Peyer's patch (tissue), 4 donors: ENCODE data around the gene WNT6. TPM values are rescaled to one million over a fixed set of nuclear protein-coding genes. Genes with fewer than 3 reads are reported as not detected.
A peak's percentile ranks its signal among the peaks of the same experiment; 100 is the strongest.

Experiments used
- DNase-seq, 3 donors: peaks; one replicate each; pipeline ENCODE4 v3.0.0-alpha.2; 2017 to 2019
- H3K27ac ChIP-seq, 4 donors: fragments of 200-600 bp; sonication (generic); one replicate each; pipeline ENCODE4 v1.5.1; 2016 to 2019
- H3K27me3 ChIP-seq, 2 donors: fragments of 200-600 bp; sonication (generic); one replicate each; pipeline ENCODE4 v1.5.1; 2019
- H3K36me3 ChIP-seq, 3 donors: fragments of 200-600 bp; sonication (generic); one replicate each; pipeline ENCODE4 v1.5.1; 2016 to 2019
- H3K4me1 ChIP-seq, 4 donors: fragments of 200-600 bp; sonication (generic); one replicate each; pipeline ENCODE4 v1.5.1; 2016 to 2019
- H3K4me3 ChIP-seq, 4 donors: fragments of 200-600 bp; sonication (generic); 1 replicate in 3 of 4; 2 replicates in 1 of 4; pipeline ENCODE4 v1.5.1; 2016 to 2019; ENCODE audit warnings: mild to moderate bottlenecking in 1 of 4
- H3K9me3 ChIP-seq, 4 donors: fragments of 200-600 bp; sonication (generic); one replicate each; pipeline ENCODE4 v1.5.1; 2016 to 2019; ENCODE audit warnings: mild to moderate bottlenecking in 1 of 4
- CTCF ChIP-seq, 6 experiments: fragments of 450-650 bp in 4 of 6; fragments of 200-600 bp in 2 of 6; sonication (generic) in 1 of 6; IDR thresholded peaks; one replicate each; pipeline ENCODE4 v1.5.1; 2017 to 2019; ENCODE audit warnings: antibody characterized with exemption in 6 of 6, mild to moderate bottlenecking in 3 of 6, moderate library complexity in 1 of 6
- POLR2A ChIP-seq, 2 donors: fragments of 450-650 bp; IDR thresholded peaks; one replicate each; pipeline ENCODE4 v1.5.1; 2017; ENCODE audit warnings: antibody characterized with exemption in 2 of 2, mild to moderate bottlenecking in 2 of 2, moderate library complexity in 2 of 2
- total RNA-seq, 4 donors: library from RNA; depleted of rRNA; stranded (reverse); fragments of >200 nt; gene quantifications; one replicate each; pipeline ENCODE4 v1.1.0, GENCODE V29; 2016

Gene WNT6
- total RNA-seq, 4 donors from 2014 or later = not detected

GRCh38 chr2:218830526-218831306 is 28.9 kb upstream of the WNT6 start:
- Histone ChIP-seq H3K27ac (no peak overlapping the region), H3K4me1 (no peaks in the 10 kb centered on the region), H3K27me3 (no peaks in the 10 kb centered on the region), H3K4me3 (no peak overlapping the region), H3K36me3 (no peaks in the 10 kb centered on the region), H3K9me3 (no peaks in the 10 kb centered on the region)
- no peak for TF ChIP-seq POLR2A (IDR thresholded peaks at IDR 0.05)
- TF ChIP-seq CTCF (IDR thresholded peaks at IDR 0.05) = no peak
- peak in 1 of 3 donors; percentile 26 for DNase-seq

GRCh38 chr2:218831378-218831990 is 28.1 kb upstream of the WNT6 start, which contains the start of gene PRKAG3:
Gene PRKAG3, minus strand, starts transcription at chr2:218831803.
- DNase-seq = peak in 1 of 3 donors; percentile 33
- Histone ChIP-seq H3K27me3 (no peaks in the 10 kb centered on the region), H3K4me3 (no peak within 1 kb of the TSS), H3K4me1 (no peaks in the 10 kb centered on the region), H3K27ac (no peak within 1 kb of the TSS), H3K36me3 (no peaks in the 10 kb centered on the region), H3K9me3 (no peaks in the 10 kb centered on the region)
- TF ChIP-seq POLR2A (IDR thresholded peaks at IDR 0.05) (no peak), CTCF (IDR thresholded peaks at IDR 0.05) (no peak)

- Histone ChIP-seq H3K27ac (no peak overlapping the region), H3K27me3 (no peaks in the 10 kb centered on the region), H3K4me1 (no peaks in the 10 kb centered on the region), H3K36me3 (no peaks in the 10 kb centered on the region), H3K4me3 (no peak overlapping the region), H3K9me3 (no peaks in the 10 kb centered on the region)
- no peak for DNase-seq
- no peak for TF ChIP-seq POLR2A (IDR thresholded peaks at IDR 0.05)
Observed at GRCh38 chr2:218832081-218832480, 27.5 kb upstream of the WNT6 start.

- peak in 1 of 3 donors; percentile 39 for DNase-seq
- no peak for TF ChIP-seq POLR2A (IDR thresholded peaks at IDR 0.05)
- TF ChIP-seq CTCF (IDR thresholded peaks at IDR 0.05) = no peak
- Histone ChIP-seq H3K4me3 (no peak overlapping the region), H3K27ac (no peak overlapping the region), H3K9me3 (no peaks in the 10 kb centered on the region), H3K27me3 (no peaks in the 10 kb centered on the region), H3K4me1 (no peaks in the 10 kb centered on the region), H3K36me3 (no peaks in the 10 kb centered on the region)
Observed at GRCh38 chr2:218832520-218832919, 27.1 kb upstream of the WNT6 start.

GRCh38 chr2:218833023-218833609 is 26.5 kb upstream of the WNT6 start:
- no peaks in the 10 kb centered on the region for H3K9me3 ChIP-seq

More at GRCh38 chr2:218833023-218833609, 26.5 kb upstream of the WNT6 start:
- no peaks in the 10 kb centered on the region for H3K36me3 ChIP-seq
- peak in 1 of 3 donors; percentile 15 for DNase-seq
- H3K4me1 ChIP-seq = no peaks in the 10 kb centered on the region
- no peak overlapping the region for H3K27ac ChIP-seq
- no peak for TF ChIP-seq POLR2A (IDR thresholded peaks at IDR 0.05)
- no peak for TF ChIP-seq CTCF (IDR thresholded peaks at IDR 0.05)
- no peaks in the 10 kb centered on the region for H3K27me3 ChIP-seq
- H3K4me3 ChIP-seq = no peak overlapping the region
